SJSA1 (cell line): ENCODE results near the gene HHIPL1. TPM values are rescaled to one million over a fixed set of nuclear protein-coding genes. Genes with fewer than 3 reads are reported as not detected.
"Not testable (repeated sequence)": the region's sequence is repeated elsewhere in the genome, so short reads cannot be mapped to it uniquely, and the experiment has no call there.

Source experiments
- DNase-seq, 2 experiments: peaks; one replicate each; pipeline ENCODE4 v3.0.0-alpha.2; 2015 to 2020; ENCODE audit warnings: low spot score in 2 of 2, low read depth in 1 of 2
- H3K27ac ChIP-seq: fragments of 250-450 bp; sonication (Bioruptor Pico); 2 replicates; pipeline ENCODE4 v1.5.1; 2020; ENCODE audit warnings: mild to moderate bottlenecking, moderate library complexity
- H3K27me3 ChIP-seq: fragments of 250-450 bp; sonication (Bioruptor Pico); replicated peaks from 2 replicates; pipeline ENCODE4 v1.5.1; 2020; ENCODE audit warnings: mild to moderate bottlenecking, moderate library complexity
- H3K36me3 ChIP-seq: fragments of 250-450 bp; sonication (Bioruptor Pico); 2 replicates; pipeline ENCODE4 v1.5.1; 2020; ENCODE audit warnings: mild to moderate bottlenecking
- H3K4me1 ChIP-seq: fragments of 250-450 bp; sonication (Bioruptor Pico); replicated peaks from 2 replicates; pipeline ENCODE4 v1.6.1; 2021; ENCODE audit warnings: mild to moderate bottlenecking
- H3K4me3 ChIP-seq: fragments of 250-450 bp; sonication (Bioruptor Pico); 2 replicates; pipeline ENCODE4 v1.5.1; 2020; ENCODE audit warnings: mild to moderate bottlenecking
- H3K9me3 ChIP-seq: fragments of 250-450 bp; sonication (Bioruptor Pico); replicated peaks from 2 replicates; pipeline ENCODE4 v1.5.1; 2020; ENCODE audit warnings: mild to moderate bottlenecking
- total RNA-seq: library from RNA; depleted of rRNA; stranded (reverse); fragments of >200 nt; shearing (Covaris generic); gene quantifications from 2 replicates; pipeline ENCODE4 v1.2.3, GENCODE V29; 2014

Gene HHIPL1
- total RNA-seq, 1 experiment from 2014 or later = 0.42 TPM

DNA sequence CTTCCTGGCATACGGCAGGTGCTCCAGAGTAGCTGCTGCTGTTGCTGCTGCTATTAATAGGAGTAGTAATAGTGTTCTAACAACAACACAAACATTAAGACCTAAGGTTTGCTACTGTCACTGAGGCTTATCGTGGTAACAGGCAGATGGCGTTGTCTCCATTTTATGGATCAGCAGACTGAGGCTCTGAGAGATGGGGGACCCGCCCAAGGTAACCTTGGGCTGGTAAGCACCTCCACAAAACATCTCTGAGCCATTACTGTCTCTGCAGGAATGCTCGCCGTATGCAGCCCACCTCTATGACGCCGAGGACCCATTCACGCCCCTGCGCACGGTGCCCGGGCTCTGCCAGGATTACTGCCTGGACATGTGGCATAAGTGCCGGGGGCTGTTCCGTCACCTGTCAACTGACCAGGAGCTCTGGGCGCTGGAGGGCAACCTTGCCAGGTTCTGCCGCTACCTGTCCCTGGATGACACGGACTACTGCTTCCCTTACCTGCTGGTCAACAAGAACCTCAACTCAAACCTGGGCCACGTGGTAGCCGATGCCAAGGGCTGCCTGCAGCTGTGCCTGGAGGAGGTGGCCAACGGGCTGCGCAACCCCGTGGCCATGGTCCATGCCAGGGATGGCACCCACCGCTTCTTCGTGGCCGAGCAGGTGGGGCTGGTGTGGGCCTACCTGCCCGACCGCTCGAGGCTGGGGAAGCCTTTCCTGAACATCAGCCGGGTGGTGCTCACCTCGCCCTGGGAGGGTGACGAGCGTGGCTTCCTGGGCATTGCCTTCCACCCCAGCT, 7.2 kb downstream of the HHIPL1 start:
- H3K4me1 ChIP-seq = no peaks in the 10 kb centered on the region

GRCh38 chr14:99654235-99654985, 9.5 kb downstream of the HHIPL1 start:
- Histone ChIP-seq H3K4me1 (no peaks in the 10 kb centered on the region), H3K27ac (no peak overlapping the region), H3K4me3 (no peak overlapping the region), H3K27me3 (no peaks in the 10 kb centered on the region), H3K36me3 (no peaks in the 10 kb centered on the region), H3K9me3 (no peaks in the 10 kb centered on the region)
- peak in 1 of 2 experiments; percentile 17 for DNase-seq

More for the DNA sequence above, 7.2 kb downstream of the HHIPL1 start:
- H3K9me3 ChIP-seq = no peaks in the 10 kb centered on the region
- no peak for DNase-seq
- no peak overlapping the region for H3K4me3 ChIP-seq
- no peak overlapping the region for H3K27ac ChIP-seq
- H3K27me3 ChIP-seq = no peaks in the 10 kb centered on the region
- no peaks in the 10 kb centered on the region for H3K36me3 ChIP-seq

DNA sequence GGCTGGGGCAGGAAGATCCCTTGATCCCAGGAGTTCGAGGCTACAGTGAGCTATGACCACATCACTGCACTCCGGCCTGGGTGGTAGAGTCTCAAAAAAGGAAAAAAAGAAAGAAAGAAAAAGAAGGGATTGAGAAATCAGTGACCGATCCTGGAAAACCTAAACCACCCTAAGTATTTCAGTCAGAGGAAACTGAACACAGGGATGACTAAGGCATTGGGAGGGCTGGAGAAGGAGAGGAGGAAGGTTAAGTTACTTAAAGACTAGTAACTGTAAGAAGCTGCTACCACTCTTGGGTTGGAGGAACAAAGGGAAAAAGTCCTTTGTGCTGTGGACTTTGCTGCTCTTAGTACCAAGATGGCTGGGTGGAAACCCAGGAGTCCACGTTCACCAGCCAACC, 10.6 kb downstream of the HHIPL1 start:
- Histone ChIP-seq H3K9me3 (no peaks in the 10 kb centered on the region), H3K36me3 (no peaks in the 10 kb centered on the region), H3K27ac (no peak overlapping the region), H3K27me3 (no peaks in the 10 kb centered on the region), H3K4me3 (no peak overlapping the region), H3K4me1 (peaks cover 5% of the 10 kb centered on the region)
- no peak for DNase-seq

- H3K4me3 ChIP-seq = no peak overlapping the region
- H3K4me1 ChIP-seq = peaks cover 12% of the 10 kb centered on the region
- no peaks in the 10 kb centered on the region for H3K36me3 ChIP-seq
- no peak overlapping the region for H3K27ac ChIP-seq
- no peaks in the 10 kb centered on the region for H3K27me3 ChIP-seq
- H3K9me3 ChIP-seq = no peaks in the 10 kb centered on the region
- no peak for DNase-seq
These were observed 11.2 kb downstream of the HHIPL1 start for GRCh38 chr14:99656171-99656570.

DNA sequence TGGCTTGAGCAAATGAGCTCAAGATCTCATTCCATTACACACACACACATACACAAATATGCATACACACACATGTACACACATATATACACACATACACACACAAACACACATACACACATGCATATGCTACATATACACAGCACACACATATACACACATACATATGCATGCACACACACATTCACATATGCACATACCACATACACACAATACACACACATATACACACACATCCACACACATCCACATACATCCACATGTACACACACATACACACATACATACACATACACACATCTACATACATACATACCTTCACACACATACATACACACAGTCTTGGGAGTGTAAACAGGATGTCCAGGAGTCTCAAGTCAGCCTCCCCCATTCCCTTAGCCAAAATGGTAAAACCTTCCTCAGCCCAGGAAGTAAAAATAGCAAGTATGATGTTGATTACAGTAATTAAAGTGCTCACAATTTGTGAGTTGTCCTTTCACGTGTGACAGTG, 12.8 kb downstream of the HHIPL1 start:
- H3K27ac ChIP-seq = no peak overlapping the region
- DNase-seq = no peak
- peaks cover 12% of the 10 kb centered on the region for H3K4me1 ChIP-seq
- no peaks in the 10 kb centered on the region for H3K27me3 ChIP-seq
- no peaks in the 10 kb centered on the region for H3K36me3 ChIP-seq
- no peaks in the 10 kb centered on the region for H3K9me3 ChIP-seq
- H3K4me3 ChIP-seq = no peak overlapping the region

GRCh38 chr14:99658218-99658845, 13.4 kb downstream of the HHIPL1 start:
- Histone ChIP-seq H3K36me3 (no peaks in the 10 kb centered on the region), H3K27ac (no peak overlapping the region), H3K4me1 (peaks cover 12% of the 10 kb centered on the region), H3K9me3 (no peaks in the 10 kb centered on the region), H3K4me3 (no peak overlapping the region), H3K27me3 (no peaks in the 10 kb centered on the region)
- DNase-seq = no peak

GRCh38 chr14:99659333-99659741, 14.4 kb downstream of the HHIPL1 start:
- no peak for DNase-seq

GRCh38 chr14:99660006-99660566, 15.2 kb downstream of the HHIPL1 start:
- Histone ChIP-seq H3K4me3 (no peak overlapping the region), H3K4me1 (peaks cover 12% of the 10 kb centered on the region), H3K9me3 (no peaks in the 10 kb centered on the region), H3K36me3 (no peaks in the 10 kb centered on the region), H3K27me3 (no peaks in the 10 kb centered on the region), H3K27ac (no peak overlapping the region)
- no peak for DNase-seq

More at GRCh38 chr14:99659333-99659741, 14.4 kb downstream of the HHIPL1 start:
- H3K27me3 ChIP-seq = no peaks in the 10 kb centered on the region
- peaks cover 12% of the 10 kb centered on the region for H3K4me1 ChIP-seq
- no peak overlapping the region for H3K27ac ChIP-seq
- H3K36me3 ChIP-seq = no peaks in the 10 kb centered on the region
- no peak overlapping the region for H3K4me3 ChIP-seq
- H3K9me3 ChIP-seq = no peaks in the 10 kb centered on the region

- Histone ChIP-seq H3K27ac (no peak overlapping the region), H3K36me3 (no peaks in the 10 kb centered on the region), H3K27me3 (no peaks in the 10 kb centered on the region), H3K4me1 (peaks cover 12% of the 10 kb centered on the region), H3K4me3 (no peak overlapping the region), H3K9me3 (no peaks in the 10 kb centered on the region)
- peak; percentile 54 to 71 for DNase-seq
These were observed 15.9 kb downstream of the HHIPL1 start for GRCh38 chr14:99660794-99661193.

GRCh38 chr14:99661206-99661605, 16.3 kb downstream of the HHIPL1 start:
- peaks cover 12% of the 10 kb centered on the region for H3K4me1 ChIP-seq
- H3K36me3 ChIP-seq, H3K4me3 ChIP-seq, H3K27ac ChIP-seq, DNase-seq, H3K27me3 ChIP-seq, H3K9me3 ChIP-seq: not testable (repeated sequence)

DNA sequence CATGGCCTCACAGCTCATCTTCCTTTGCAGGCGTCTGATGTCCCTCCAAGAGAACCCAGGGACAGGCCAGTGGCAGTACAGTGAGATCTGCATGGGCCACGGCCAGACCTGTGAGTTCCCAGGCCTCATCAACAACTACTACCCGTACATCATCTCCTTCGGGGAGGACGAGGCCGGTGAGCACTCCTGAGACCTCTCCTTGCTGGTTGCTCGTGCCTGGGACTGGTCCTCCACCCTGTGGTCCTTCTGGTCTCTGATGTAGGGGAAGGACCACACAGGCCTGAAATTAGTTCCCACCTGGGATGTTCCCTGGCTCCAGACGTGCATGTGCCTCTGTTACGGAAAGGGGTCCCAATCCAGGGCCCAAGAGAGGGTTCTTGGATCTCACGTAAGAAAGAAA, 17.9 kb downstream of the HHIPL1 start:
- no peaks in the 10 kb centered on the region for H3K27me3 ChIP-seq
- peaks cover 12% of the 10 kb centered on the region for H3K4me1 ChIP-seq

GRCh38 chr14:99663386-99664057, 18.6 kb downstream of the HHIPL1 start:
- peaks cover 12% of the 10 kb centered on the region for H3K4me1 ChIP-seq
- H3K36me3 ChIP-seq = no peaks in the 10 kb centered on the region
- no peak overlapping the region for H3K4me3 ChIP-seq
- no peaks in the 10 kb centered on the region for H3K27me3 ChIP-seq
- H3K9me3 ChIP-seq = no peaks in the 10 kb centered on the region
- H3K27ac ChIP-seq = no peak overlapping the region
- DNase-seq = no peak

More for the DNA sequence above, 17.9 kb downstream of the HHIPL1 start:
- H3K9me3 ChIP-seq = no peaks in the 10 kb centered on the region
- no peak overlapping the region for H3K4me3 ChIP-seq
- no peaks in the 10 kb centered on the region for H3K36me3 ChIP-seq
- H3K27ac ChIP-seq = no peak overlapping the region
- no peak for DNase-seq
